NK-92 (cell line): ENCODE data around the gene ZNF33A.
A peak's percentile ranks its signal among the peaks of the same experiment; 100 is the strongest.
"Not testable (repeated sequence)": the region's sequence is repeated elsewhere in the genome, so short reads cannot be mapped to it uniquely, and the experiment has no call there.

Experiments used
- DNase-seq: peaks from one replicate; lab custom pipeline; 2025; ENCODE audit not compliant: unreplicated experiment; lab: John Stamatoyannopoulos, UW

The ZNF33A gene

DNA sequence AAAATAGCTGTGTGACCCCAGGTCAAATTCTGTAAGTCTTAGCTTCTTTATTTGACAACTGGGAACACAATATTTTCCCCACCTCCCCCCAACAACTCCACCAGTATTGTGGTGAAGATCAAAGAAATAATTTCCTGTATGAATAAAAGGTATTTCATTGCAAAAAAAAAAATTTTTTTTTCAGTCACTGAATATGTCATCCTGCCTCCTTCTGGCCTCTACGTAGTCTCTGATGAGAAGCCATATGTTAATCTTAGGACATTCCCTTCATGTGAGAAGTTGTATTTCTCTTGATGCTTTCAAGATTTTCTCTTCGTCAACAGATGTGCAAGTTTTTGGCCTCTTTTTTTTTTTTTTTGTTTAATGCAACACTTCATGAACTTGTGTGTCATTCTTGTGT lies 33.0 kb downstream of the ZNF33A start:
- no peak for DNase-seq

DNA sequence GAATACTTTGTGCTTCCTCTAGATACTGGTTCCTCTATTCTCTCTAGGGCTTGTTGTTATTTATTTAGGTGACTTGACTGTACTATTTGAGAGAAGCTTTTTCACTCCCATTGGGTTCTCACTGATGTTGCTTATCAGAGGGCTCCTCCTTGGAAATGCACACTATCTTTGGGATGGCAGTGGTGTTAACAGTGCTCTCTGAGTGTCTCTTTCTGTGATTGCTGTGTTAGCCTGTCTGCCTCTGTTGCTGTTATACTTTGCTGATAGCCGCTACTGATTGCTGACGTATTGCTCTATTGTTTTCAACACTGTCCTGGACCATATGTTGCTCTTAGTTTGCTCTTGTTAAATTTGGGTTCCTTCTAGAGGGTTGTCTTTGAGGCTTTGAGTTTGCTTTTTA lies 34.7 kb downstream of the ZNF33A start:
- no peak for DNase-seq

DNA sequence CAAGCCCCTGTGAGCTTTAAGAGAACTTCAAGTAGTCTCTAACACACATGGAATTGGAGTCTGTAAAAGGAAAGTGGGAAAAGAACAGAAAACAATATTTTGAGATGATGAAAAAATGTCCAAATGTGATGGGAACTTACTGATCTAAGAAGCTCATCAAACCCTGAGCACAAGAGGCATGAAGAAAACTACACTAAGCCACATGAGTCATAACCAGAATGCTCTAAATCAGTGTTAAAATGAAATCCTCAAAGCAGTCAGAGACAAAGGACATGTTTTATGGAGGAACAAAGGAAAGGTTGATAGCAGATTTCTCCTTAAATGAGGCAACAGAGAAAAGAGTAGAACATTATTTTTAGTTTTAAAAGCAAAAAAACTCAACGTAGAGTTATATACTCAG lies 37.2 kb downstream of the ZNF33A start:
- no peak for DNase-seq

DNA sequence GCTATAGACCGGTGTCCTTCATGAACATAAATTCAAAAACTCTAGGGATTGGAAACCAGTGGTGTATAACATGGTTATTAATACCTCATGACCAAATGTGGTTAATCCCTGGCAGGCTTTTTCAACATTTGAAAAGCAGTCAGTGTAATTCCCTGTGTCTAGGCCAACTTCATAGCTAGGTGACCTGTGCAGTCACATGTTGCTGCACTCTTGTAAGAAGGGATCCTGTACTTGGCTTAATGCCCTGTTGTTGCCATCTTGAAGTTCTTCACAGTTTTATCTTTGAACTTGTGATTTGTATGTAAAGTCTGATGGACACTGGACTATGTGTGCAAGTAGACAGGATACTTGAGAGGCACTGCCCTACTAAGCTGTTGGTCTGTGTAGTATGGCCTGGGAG lies 39.7 kb downstream of the ZNF33A start:
- no peak for DNase-seq

DNA sequence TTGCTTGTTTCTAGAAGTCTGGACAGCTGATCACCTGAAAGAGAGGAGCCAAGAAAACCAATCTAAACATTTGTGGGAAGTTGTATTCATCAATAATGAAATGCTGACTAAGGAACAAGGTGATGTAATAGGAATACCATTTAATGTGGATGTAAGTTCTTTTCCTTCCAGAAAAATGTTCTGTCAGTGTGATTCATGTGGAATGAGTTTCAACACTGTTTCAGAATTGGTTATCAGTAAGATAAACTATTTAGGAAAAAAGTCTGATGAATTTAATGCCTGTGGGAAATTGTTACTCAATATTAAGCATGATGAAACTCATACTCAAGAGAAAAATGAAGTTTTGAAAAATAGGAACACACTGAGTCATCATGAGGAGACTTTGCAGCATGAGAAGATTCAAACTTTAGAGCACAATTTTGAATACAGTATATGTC lies 43.9 kb downstream of the ZNF33A start:
- no peak for DNase-seq

DNA sequence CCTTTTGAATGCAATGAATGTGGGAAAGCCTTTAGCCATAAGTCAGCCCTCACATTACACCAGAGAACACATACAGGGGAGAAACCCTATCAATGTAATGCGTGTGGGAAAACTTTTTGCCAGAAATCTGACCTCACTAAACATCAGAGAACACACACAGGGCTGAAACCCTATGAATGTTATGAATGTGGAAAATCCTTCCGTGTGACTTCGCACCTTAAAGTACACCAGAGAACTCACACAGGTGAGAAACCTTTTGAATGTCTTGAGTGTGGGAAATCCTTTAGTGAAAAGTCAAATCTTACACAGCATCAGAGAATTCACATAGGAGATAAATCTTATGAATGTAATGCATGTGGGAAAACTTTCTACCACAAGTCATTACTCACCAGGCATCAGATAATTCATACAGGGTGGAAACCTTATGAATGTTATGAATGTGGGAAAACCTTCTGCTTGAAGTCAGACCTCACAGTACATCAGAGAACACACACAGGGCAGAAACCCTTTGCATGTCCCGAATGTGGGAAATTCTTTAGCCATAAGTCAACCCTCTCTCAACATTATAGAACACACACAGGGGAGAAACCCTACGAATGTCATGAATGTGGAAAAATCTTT lies 44.9 kb downstream of the ZNF33A start:
- DNase-seq, result not testable (repeated sequence)

DNA sequence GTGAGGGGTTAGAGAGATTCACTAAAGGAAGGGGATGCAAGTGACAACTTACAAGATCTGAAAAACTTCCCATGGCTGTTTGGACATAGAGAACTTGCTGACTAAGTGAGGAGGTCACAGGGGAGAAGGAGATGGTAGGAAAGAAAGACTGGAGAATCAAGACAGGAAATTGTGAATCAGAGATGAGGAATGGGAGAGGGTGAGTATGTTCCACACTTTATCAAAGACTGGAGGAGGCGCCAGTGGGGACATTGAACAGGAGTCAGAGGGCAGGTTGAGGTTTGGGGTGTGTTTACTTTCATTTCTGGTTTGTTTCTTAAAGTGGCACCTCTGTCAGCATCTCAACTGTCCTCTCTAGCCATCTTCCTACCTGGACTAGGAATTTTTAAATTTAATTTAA lies 59.2 kb downstream of the ZNF33A start:
- not testable (repeated sequence) for DNase-seq

DNA sequence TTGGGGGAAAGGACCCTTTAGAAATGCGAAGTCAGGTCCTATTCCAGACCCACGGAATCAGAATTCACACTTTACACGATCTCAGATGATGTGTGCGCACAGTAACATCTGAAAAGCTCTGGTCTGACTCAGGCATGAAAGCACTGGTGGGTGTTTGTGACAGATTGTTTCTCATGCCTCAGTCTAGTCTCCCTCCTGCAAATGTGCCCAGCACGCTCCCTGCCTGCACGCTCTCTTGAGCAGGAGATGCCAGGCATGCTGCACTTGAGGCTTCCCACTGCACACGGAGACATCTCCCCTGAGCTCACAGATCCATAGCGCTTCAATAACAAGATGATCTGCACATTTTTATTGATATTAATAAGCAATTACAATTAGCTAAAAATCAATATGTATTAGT lies 60.0 kb downstream of the ZNF33A start:
- DNase-seq, result no peak

DNA sequence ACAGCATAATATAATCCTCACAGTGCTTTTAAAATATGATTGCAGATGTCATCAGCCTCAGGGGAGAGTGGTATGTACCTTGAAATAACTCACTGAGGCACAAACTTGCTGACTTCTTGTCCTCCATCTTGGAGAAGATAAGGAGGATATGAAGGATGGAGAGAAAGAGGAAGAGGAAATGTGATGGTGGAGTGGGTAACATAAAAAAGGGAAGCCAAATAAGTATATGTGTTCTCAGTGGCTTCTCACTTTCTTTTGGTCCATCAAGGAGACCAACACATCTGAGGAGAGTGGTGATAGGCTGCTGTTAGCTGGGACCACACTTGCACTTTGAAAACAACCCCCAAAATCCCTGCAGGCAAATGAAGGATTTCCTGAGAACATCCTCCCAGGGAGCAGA lies 62.1 kb downstream of the ZNF33A start:
- DNase-seq, result no peak

DNA sequence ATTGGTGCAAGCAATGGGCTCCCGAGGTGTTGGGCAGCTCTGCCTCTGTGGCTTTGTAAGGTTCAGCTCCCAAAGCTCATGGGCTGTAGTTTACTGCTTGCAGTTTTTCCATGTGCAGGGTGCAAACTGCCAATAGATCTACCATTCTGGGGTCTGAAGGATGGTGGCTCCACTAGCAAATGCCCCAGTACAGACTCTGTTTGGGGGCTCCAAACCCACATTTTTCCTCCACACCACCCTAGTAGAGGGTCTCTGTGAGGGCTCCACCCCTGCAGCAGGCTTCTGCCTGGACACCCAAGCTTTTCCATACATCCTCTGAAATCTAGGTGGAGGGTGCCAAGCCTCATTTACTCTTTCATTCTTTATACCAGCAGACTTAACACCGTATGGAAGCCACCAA lies 66.2 kb downstream of the ZNF33A start:
- no peak for DNase-seq

DNA sequence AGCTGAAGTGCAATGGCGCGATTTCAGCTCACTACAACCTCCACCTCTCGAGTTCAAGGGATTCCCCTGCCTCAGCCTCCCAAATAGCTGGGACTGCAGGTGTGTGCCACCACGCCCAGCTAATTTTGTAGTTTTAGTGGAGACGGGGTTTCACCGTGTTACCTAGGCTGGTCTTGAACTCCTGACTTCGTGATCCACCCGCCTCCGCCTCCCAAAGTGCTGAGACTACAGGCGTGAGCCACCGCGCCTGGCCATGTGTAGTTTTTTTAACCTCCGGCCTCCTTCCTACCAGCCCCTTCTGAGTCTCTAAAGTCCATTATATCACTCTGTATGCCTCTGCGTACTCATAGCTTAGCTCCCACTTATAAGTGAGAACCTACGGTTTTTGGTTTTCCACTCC lies 82.8 kb downstream of the ZNF33A start:
- DNase-seq, result not testable (repeated sequence)

DNA sequence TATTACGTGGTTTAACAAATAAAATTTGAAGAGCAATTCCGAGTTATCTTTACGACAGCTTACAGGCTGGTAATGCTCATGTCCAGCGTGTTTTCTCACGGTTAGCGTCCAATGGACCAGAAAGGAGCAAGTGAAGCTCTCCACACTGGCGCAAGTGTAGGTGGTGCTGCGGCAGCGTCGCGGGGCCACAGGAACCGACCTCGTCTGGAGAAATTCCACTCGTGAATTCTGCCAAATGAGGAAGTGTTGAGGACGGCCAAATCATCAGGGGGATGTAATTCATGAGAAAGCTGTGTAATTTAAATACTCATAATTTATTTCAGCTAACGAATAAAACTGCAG lies 83.3 kb downstream of the ZNF33A start:
- no peak for DNase-seq

DNA sequence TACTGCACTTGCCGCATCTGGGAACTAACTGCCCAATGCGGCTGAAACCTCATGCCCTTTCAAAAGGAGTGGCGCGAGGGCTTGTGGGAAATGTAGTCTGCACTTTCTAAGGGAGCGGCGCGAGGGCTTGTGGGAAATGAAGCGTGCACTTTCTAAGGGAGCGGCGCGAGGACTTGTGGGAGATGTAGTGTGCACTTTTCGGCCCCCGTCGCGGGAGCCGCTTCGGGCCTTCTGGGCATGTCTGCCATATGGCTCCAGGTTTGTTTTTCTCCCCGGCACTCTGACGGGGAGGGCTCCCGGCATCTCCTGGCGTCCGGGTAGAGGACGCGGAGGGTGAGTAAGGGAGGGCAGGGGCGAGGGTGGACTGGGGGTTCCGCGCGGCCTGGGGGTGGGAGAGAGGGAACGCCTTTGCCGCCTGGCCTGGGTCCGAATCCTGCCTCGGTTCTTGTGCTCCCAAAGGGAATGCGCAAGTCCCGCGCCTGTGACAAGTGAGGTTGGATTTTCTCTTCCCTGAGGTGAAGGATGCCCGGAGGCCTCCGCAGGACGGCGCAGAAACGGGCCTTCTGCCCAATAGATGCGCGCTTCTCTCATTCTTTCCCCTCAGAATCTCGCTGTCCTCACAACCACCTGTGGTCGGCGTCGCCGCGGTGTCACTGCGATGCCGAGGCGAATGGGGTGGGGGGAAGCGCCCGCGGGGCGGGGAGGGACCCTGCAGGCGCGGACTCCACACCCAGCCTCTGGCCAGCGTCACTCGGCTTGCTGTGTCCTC lies 83.9 kb downstream of the ZNF33A start, which contains the start of gene ZNF37A:
ZNF37A (plus strand) TSS at position 180 of the 769 bp plus-strand sequence. CDS start 2,281 bp downstream, outside the sequence.
- DNase-seq, result peak; percentile 54

DNA sequence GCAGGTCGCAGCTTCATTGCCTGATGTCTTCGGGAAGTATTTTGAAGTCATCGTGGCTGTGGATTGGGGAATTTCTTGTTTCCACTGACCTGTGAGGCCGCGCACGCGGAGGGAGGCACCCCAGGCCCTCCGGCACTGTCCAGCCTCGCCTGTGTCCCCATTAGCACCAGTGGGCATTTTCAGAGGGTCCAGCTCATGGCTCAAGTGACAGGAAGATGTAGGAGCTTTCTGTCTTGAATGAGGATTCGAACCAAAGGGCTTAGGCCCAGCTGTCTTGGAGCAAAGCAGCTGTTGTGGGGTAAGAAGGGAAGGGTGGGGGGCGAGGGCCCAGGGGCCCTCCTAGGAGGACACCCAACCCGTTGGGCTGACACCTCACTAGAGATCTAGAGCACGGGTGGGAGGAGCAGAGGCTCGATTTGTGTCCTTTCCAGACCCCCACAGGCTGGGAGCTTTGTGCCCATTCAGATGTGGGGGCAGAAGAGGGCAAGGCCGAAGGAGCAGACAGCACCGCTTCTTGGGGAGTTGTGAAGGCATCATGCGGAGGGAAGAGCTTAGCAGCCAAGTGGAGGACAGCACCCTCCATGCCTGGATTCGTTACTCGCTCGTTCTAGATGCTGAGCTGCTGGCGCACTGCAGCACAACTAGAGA lies 84.6 kb downstream of the ZNF33A start:
- DNase-seq, result no peak

DNA sequence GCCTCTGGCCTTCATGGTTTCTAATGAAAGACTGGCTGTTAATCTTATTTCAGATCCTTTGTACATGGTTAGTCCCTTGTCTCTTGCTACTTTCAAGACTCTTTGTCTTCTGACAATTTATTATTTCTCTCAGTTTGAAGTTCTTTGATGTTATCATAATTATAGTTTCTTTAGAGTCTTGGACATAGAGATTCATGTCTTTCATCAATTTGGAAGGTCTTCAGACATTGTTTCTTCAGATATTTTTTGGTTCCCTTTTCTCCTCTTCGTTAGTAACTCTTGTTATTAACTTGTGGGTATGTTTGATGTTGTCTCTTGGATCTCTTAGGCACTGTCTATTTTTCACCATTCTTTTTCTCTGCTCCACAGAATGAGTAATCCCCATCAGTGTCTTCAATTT lies 92.4 kb downstream of the ZNF33A start:
- no peak for DNase-seq

DNA sequence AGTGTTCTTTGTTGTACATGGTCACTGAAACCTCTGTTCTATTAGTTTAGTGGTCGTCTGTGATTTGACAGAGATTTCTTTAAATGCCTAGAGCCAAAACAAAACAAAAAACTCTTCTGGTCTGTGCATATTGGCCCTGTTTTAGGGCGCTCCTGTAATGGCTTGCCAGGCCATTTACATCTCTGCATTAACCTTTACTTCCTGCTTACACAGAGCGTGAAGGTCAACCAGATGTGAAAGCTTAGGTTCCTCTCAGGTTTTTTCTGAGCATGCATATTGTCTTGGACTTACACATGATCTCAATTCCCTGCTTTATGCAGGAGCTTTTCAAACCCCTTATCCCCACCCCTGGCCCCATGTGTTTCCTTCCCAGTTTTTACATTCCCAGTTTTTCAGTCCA lies 93.3 kb downstream of the ZNF33A start:
- no peak for DNase-seq

DNA sequence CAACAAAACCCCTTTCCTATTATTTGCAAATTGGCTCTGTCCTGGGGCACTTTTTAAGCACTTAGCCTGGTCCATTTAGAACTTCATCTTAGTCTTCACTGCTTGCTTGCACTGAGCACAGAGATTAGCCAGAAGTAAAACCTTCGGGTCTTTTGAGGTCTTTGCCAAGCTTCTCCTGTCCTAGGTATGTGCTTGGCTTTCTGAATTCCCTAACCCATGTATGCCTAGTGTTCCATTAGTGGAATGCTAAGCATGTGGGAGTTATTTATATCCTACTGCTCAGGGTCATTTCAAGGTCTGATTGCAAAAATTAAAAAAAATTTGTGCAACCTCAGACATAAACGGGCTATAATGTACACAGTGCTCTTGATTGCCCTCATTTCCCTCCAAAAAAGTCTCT lies 101.7 kb downstream of the ZNF33A start:
- no peak for DNase-seq
